Astrocyte of the hippocampus (primary cell): ENCODE measurements around the gene ATP2B3.

ENCODE experiments used
- DNase-seq: peaks from one replicate; pipeline ENCODE4 v3.0.0; 2011; ENCODE audit warnings: low read depth, low spot score

The ATP2B3 gene

GRCh38 chrX:153488231-153488914, 29.1 kb upstream of the ATP2B3 start:
- peak; percentile 76 for DNase-seq

DNA sequence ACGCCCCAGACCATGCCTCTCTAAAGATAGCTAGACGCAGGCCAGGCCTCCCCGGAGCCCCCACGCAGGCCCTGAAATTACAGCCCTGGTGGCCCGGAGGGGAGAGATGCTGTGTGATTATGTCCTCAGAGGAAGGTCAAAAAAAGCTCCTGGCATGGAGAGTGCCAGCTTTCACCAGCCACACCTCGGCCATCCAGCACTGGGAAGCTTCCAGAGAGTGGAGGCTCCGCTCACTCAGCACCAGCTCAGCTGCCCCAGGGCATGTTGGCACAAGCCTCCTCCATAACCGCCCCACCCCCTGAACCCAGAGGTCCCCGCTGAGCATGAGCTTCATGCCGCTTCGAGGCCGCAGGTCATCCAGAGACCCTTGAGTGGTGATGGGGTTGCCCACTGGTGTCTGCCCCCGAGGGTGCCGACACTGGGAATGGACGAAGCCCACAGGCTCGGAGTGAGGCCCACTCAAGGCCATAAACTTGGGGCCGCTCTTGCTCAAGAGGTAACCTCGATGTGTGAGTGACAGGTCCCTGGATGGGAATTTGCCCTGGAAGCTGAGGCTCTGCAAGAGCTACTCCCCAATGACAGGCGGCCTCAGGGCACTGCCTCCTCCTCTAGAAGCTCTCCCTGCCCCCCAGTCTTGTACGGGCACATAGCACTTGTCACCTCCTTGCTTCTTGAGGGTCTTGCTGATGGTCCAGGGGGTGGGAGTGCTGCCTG, 27.1 kb upstream of the ATP2B3 start:
- no peak for DNase-seq

- no peak for DNase-seq
These were observed 26.0 kb upstream of the ATP2B3 start for GRCh38 chrX:153491351-153491914.

GRCh38 chrX:153491918-153492317, 25.5 kb upstream of the ATP2B3 start:
- no peak for DNase-seq

DNA sequence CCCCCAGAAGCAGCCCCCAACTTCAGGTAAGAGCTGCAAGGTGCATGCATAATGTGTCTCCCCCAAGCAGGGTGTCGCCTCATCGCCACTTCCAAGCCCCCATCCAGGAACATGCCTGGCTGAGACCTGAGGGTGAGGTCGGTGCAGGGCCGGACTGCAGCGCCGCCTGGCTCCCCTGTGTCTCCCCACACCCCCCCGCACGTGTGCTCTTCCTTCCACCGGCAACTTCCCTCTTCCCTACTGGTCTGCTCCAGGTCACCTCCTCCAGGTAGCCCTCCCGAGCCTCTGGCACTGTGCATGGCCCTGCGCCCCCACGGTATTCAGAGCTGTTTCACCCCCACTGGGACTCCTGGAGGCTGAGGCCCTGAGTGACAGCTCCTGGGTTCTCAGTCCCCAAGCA, 24.9 kb upstream of the ATP2B3 start:
- no peak for DNase-seq

DNA sequence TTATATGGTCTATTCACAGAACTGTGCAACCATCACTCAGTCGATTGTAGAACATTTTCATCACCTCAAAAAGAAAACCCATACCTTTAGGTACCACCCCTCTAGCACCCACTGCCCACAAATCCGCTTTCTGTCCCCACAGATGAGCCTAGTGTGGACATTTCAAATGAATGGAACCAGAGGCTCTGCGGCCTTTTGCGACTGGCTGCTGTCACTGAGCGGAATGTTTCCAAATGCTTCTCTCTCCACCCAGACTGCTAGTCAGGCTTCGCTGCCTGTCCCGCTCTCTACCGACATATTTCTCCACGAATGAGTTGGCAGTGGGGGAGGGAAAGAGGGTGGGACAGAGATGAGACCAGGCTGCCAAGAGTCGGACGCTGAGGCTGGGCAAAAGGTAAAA, 24.4 kb upstream of the ATP2B3 start:
- no peak for DNase-seq

- no peak for DNase-seq
These were observed 23.4 kb upstream of the ATP2B3 start for GRCh38 chrX:153494061-153494460.

GRCh38 chrX:153494541-153495361, 22.7 kb upstream of the ATP2B3 start, which contains the start of gene BGN:
TSS of gene BGN (plus strand) at chrX:153494980. CDS start at chrX:153504632, 9,652 bp downstream.
- DNase-seq: peak; percentile 67

DNA sequence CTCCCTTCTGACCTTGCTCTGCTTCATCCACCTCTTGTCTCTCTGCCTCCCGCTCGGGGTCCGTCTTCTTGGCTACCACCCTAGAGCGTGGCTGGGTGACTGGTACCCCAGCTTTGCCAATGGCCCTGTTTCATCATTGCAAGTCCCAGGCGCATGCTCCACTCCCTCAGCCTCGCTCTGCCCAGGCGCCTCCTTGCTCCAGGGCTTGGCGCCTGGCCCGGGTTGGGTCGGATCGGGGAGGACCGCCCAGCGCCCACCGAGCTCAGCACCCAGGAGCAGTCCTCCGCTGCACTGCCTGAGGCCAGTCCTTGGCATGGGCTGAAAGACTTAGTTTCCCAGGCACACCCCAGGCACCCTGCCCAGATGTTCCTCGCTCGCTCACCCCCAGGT, 22.1 kb upstream of the ATP2B3 start:
- peak; percentile 61 for DNase-seq

- DNase-seq: no peak
These were observed 21.4 kb upstream of the ATP2B3 start for GRCh38 chrX:153495903-153496589.

GRCh38 chrX:153496590-153496959, 20.9 kb upstream of the ATP2B3 start:
- DNase-seq: no peak

DNA sequence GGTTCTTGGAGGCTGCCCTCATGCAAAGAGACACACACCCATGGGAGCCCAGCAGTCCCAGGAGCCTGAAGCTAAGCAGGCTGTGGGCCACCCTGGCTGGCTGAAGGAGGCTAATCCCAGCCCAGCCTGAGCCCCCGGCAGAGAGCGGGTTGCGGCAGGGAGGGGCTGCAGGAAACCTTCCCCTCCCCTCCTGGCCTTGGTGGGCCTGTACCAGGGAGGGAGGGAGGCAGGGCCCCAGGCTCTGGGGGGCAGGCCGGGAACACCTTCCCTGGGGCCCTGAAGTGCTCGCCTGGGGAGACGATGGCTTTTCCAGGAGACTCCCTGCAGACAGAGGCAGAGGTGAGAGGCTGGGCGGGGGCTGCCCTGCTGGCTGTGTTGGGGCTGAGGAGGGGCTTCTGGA, 19.0 kb upstream of the ATP2B3 start:
- DNase-seq: no peak

GRCh38 chrX:153499341-153499740, 18.1 kb upstream of the ATP2B3 start:
- no peak for DNase-seq

GRCh38 chrX:153499876-153500275, 17.6 kb upstream of the ATP2B3 start:
- no peak for DNase-seq

GRCh38 chrX:153500676-153501280, 16.7 kb upstream of the ATP2B3 start:
- no peak for DNase-seq

GRCh38 chrX:153501530-153501929, 15.9 kb upstream of the ATP2B3 start:
- DNase-seq: no peak

- no peak for DNase-seq
These were observed 15.3 kb upstream of the ATP2B3 start for GRCh38 chrX:153502131-153502530.

GRCh38 chrX:153502796-153503195, 14.6 kb upstream of the ATP2B3 start:
- DNase-seq: no peak

GRCh38 chrX:153504445-153505016, 12.9 kb upstream of the ATP2B3 start:
- DNase-seq: no peak

DNA sequence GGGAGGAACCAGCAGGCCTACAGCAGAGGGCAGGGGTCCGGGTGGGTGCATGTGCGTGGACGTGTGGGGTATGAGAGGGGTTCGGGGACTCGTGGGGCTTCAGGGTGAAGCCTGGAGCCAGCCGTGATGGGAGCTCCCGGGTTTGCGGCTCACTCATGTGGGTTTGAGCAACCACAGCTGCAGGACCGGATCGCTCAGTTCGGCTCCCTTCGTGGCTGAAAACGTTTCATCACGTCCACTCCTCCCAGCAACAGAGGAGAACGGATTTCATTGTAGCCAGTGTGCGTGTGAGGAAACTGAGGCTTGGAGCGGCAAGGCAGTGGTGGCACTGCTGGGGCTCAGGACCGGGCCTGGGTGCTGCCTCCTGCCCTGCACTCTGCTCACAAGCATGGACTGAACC, 12.1 kb upstream of the ATP2B3 start:
- DNase-seq: no peak
